Stimulated activated effector memory CD8-positive, alpha-beta T cell treated with anti-CD3 and anti-CD28 coated beads, Interleukin-12 subunit alpha, Interleukin-12 subunit beta, amount 100 ng/mL, for 72 hours (primary cell): Measurements from ENCODE around the gene SSBP4.

Source experiments
- ATAC-seq: fragments of 150-1000 bp; cut with Tn5 transposase; 2 replicates; pipeline ENCODE4 v1.10.0; 2021
- DNase-seq, 2 donors: peaks; one replicate each; pipeline ENCODE4 v3.0.0; 2021 to 2022; ENCODE audit warnings: low spot score in 2 of 2
- H3K27ac Mint-ChIP-seq: one replicate; pipeline ENCODE4 v1.8.0; 2022; ENCODE audit warnings: mild to moderate bottlenecking, mixed read lengths
- H3K36me3 Mint-ChIP-seq: one replicate; pipeline ENCODE4 v1.8.0; 2022; ENCODE audit warnings: mild to moderate bottlenecking, mixed read lengths
- H3K4me1 Mint-ChIP-seq: one replicate; pipeline ENCODE4 v1.8.0; 2022; ENCODE audit warnings: mixed read lengths
- H3K4me3 Mint-ChIP-seq: one replicate; pipeline ENCODE4 v1.8.0; 2022; ENCODE audit warnings: mild to moderate bottlenecking, mixed read lengths
- H3K9me3 Mint-ChIP-seq: one replicate; pipeline ENCODE4 v1.8.0; 2022; ENCODE audit warnings: mixed read lengths

Gene SSBP4

DNA sequence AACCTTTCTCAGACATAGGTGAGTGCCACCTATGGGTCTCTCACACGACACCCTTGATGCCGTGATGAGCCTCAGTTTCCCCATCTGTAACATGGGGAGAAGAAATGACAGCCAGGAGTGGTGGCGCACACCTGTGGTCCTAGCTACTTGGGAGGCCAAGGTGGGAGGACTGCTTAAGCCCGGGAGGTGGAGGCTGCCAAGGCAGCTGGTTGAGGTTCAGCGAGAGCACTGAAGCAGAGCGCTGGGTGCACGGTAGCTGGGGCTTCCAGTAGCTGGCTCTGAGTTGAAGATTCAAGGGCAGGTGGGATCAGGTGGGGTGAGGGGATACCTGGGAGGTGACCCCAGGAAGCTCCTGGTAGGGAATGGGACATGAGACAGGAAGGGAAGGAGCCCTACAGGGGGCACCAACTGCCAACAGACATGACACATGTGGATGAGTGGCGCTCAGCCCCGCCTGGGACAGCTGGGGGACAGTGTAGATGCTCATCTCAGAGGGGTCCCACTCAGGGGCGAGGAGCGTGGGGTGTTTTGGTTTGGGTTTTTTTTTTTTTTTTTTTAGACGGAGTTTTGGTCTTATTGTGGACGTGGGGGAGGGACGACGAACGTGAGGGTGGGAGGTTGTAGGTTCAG is 6.5 kb upstream of the SSBP4 start:
- H3K4me1 Mint-ChIP-seq: peaks cover 38% of the 10 kb centered on the region
- no peaks in the 10 kb centered on the region for H3K9me3 Mint-ChIP-seq
- no peak overlapping the region for H3K4me3 Mint-ChIP-seq
- no peak overlapping the region for H3K27ac Mint-ChIP-seq
- DNase-seq: no peak
- H3K36me3 Mint-ChIP-seq: no peaks in the 10 kb centered on the region
- no peak for ATAC-seq

DNA sequence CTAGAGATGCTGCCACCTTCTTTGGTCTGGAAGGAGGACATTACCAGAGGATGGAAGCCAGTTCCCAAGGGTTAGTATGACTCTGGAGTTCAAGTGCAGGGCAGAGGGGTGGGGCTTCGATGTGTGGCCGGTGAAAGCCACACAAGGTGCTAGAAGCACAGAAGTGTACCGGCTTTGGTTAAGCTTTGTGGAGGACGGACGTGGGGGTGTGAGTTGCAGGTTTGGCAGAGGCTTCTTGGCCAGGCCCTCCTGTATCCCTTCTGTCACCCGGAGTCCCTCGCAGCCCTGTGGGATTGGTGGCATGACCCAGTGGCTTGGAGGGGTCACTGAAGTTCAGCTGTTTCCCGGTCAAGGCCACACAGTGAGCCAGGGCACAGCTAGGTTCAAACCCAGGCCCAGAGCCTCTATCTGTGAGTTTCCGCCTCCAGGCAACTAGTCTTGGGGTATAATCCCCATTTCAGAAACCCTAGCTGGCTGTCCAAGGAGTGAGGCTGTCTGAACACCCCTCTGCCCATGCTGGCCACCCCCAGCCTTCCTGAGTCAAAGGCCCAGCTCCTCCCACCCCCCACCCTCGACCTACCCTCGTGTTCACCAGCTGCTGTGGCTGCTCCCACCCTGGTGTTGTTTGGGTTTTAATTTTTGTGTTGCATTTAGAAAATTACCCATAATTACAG is 4.6 kb upstream of the SSBP4 start:
- H3K4me1 Mint-ChIP-seq: peaks cover 52% of the 10 kb centered on the region
- no peaks in the 10 kb centered on the region for H3K9me3 Mint-ChIP-seq
- H3K27ac Mint-ChIP-seq: no peak overlapping the region
- H3K4me3 Mint-ChIP-seq: peak overlapping the region; percentile 46
- H3K36me3 Mint-ChIP-seq: peaks cover 11% of the 10 kb centered on the region
- DNase-seq (peak in 1 of 2 donors; percentile 59), ATAC-seq (no peak)

DNA sequence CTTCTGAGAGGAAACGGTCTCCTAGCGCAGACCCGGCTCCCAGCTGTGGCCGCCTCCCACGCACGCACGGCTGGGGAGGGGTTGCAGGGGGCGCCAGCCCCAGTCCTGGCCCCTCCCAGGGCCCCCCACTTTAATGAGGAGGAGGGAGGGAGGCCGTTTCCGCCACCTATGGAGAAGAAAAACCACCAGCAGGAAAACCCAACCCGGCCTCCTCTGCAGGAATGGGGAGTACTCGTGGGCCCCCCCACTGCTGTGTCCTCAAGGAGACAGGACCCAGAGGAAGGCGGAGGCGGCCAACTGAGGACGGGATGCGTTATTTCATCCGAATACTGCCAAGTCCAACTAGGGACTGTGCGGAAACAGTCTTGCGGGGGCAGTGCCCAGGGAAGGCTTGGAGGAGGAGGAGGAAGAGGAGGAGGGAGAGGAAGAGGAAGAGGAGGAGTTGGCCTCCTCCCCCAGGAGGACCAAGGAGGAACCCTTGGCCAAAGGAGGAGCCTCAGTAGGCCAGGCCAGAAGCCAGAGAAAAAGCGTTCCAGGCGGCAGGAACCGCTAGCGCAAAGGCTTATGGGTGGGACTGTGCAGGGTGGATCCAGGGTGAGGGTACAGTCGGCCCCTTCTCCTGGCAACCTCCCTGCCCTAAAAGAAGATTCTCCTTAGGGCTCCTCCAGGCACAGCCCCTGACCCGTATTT is 3.9 kb upstream of the SSBP4 start:
- DNase-seq: no peak
- Mint-ChIP-seq H3K4me3 (peak overlapping the region; percentile 46), H3K9me3 (no peaks in the 10 kb centered on the region), H3K36me3 (peaks cover 15% of the 10 kb centered on the region), H3K4me1 (peaks cover 55% of the 10 kb centered on the region), H3K27ac (no peak overlapping the region)
- no peak for ATAC-seq

DNA sequence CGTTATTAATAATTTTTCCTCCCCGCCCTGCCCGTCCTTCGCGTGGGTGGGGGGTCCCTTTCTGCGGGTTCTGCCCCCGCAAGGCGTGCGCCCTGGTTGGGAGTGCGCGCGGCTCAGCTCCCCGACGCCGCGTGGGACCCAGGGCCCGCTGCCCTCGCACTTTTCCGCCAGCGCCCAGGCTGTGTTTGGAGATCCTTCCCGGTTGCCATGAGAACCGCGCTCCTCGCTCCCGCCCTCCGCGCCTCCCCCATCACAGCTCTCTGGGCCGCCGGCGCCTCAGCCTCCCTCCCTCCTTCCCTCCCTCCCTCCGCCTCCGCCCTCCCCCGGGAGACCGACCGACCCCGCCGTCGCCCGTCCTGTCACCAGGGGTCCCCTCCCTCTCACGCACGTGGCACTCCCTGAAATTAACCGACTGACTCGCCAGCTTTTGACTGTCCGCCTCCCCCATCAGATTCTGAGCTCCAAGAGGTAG is 2.4 kb upstream of the SSBP4 start:
- H3K36me3 Mint-ChIP-seq: peaks cover 28% of the 10 kb centered on the region
- no peaks in the 10 kb centered on the region for H3K9me3 Mint-ChIP-seq
- peaks cover 65% of the 10 kb centered on the region for H3K4me1 Mint-ChIP-seq
- peak overlapping the region; percentile 88 for H3K27ac Mint-ChIP-seq
- ATAC-seq (peak; percentile 11), DNase-seq (peak in 1 of 2 donors; percentile 81)
- peak overlapping the region; percentile 95 for H3K4me3 Mint-ChIP-seq

DNA sequence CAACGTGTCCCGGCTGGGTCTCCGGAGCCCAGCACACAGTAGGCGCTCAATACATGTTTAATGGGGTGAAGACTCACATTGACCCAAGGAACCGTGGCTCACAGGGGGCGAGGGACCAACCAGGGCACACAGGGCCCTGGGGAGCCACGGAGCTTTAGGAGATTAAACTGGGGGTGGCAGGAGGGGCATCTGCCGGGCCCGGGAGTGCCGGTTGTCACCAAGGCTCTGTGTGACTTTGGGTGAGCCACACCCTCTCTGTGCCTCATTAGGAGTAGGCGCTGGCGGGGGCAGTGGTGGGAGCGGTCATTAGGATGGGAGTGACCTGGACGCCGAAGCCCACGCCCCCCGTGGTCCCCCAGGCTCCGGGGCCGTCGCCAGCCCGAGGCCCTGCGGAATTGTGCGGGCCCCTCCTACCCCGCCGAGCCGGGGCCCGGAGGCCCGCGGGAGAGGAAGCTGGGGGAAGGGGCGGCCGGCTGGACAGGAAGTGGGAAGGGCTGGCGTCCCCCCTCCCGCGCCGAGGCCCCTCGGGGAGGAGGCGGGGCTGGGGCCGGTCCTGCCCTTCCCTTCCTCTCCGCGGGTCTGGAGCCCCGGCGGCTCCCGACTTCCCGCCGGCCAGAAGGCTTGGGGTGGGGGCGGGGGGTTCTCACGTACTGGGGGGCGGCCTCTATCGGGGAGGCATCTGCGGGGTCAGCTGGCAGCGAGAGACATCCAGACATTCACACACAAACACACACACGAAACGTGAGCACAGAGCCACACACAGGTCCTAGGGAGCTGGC is 1.8 kb upstream of the SSBP4 start:
- H3K4me1 Mint-ChIP-seq: peaks cover 71% of the 10 kb centered on the region

DNA sequence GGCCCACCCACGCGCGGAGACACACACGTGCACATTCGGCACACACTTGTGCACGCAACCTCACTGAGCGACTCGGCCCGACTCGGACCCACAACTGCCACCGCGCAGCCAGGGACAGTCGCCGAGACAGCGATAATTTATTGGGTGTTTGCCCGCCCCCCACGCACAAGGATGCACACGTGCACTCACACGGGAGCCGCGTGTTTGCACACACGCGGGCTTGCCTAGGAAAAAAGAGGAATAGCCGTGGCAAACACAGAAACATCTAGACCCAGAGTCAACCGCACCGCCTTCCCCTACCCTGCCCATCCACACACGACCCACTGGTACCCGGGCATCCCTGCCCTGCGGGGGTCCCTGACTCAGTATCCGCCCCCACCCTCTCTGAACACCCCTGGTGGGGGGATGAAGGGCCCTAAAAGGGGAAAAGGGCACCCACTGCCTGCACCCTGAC is 1.1 kb upstream of the SSBP4 start:
- Mint-ChIP-seq H3K4me1 (peaks cover 77% of the 10 kb centered on the region), H3K4me3 (peak overlapping the region; percentile 95), H3K27ac (peak overlapping the region; percentile 91), H3K36me3 (peaks cover 38% of the 10 kb centered on the region), H3K9me3 (no peaks in the 10 kb centered on the region)
- ATAC-seq (no peak), DNase-seq (peak in 1 of 2 donors; percentile 68)

More for the DNA sequence above, 1.8 kb upstream of the SSBP4 start:
- DNase-seq (peak in 1 of 2 donors; percentile 80), ATAC-seq (peak; percentile 1)
- Mint-ChIP-seq H3K27ac (peak overlapping the region; percentile 91), H3K9me3 (no peaks in the 10 kb centered on the region), H3K36me3 (peaks cover 32% of the 10 kb centered on the region), H3K4me3 (peak overlapping the region; percentile 95)

DNA sequence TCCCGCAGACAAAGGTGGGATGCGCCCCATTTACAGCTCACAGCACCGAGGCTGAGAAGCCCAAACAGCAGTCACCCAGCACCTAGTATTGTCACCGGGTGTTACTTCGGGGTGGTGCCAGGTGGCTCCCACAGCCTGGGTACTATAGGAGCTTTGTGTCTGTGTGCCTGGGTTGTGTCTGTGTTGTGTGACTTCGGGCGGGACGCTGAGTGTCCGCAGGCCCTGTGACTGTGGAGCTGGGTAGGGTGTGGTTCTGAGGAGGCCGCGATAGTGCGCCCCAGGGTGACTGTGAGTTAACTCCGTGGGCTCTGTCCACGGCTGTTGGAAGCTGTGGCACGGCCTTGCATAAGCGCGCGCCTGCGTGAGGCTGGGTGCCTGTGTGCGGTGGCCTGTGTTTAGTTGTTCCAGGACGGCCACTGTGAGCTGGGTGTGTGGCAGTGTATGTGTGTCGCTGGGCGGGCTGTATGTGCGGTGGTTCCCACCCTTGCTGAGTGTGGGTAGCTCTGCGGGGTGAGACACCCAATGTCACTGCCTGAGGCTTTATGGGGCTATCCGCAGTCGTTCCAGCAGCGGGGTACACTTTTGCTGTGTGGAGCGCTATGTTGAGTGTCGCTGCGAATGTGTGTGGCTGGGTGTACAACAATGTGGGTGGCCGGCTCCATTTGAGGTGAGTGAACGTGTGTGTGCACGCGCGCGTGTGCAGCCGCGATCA is 559 bp upstream of the SSBP4 start:
- DNase-seq (no peak), ATAC-seq (peak; percentile 39)
- peaks cover 83% of the 10 kb centered on the region for H3K4me1 Mint-ChIP-seq

DNA sequence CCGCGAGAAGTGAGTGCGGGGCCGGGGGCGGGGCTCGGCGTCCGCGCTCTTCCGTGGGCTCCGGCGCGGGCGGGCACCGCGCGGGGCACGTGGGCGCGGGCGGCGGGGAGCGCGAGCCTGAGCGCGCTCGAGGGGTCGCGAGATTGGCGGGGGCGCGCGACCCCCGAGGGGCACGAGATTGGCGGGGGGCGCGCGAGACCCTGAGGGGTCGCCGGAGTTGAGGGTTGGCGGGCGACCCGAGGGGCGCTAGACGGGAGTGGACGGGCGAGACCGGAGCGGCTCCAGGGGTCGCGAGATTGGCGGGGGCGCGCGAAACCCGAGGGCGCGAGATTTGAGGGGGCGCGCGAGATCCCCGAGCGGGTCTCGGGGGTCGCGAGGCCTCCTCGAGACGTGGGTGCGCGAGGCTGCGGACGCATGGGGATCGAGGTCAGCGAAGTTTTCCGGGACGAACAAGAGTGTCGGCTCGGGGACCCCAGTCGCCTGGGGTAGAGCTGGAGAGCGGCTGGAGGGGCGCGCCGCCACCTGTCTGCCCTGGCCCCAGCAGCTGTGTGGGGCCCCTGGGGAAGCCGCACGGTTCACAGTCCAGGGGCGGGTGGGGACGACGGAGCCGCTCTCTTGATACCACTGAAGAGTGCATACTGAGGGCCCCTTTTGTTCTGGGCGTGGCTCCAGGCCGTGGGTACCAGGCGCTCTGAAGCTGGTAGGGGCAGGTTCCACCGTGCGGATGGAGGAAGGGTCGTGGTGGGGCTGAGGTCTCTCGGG is 682 bp downstream of the SSBP4 start:
- DNase-seq (peak in 1 of 2 donors; percentile 81), ATAC-seq (peak; percentile 62)
- peak overlapping the region; percentile 93 for H3K27ac Mint-ChIP-seq
- H3K4me1 Mint-ChIP-seq: peaks cover 85% of the 10 kb centered on the region
- no peaks in the 10 kb centered on the region for H3K9me3 Mint-ChIP-seq
- H3K4me3 Mint-ChIP-seq: peak overlapping the region; percentile 95
- peaks cover 46% of the 10 kb centered on the region for H3K36me3 Mint-ChIP-seq

More for the DNA sequence above, 559 bp upstream of the SSBP4 start:
- peak overlapping the region; percentile 91 for H3K27ac Mint-ChIP-seq
- H3K36me3 Mint-ChIP-seq: peaks cover 44% of the 10 kb centered on the region
- H3K4me3 Mint-ChIP-seq: peak overlapping the region; percentile 95
- no peaks in the 10 kb centered on the region for H3K9me3 Mint-ChIP-seq

DNA sequence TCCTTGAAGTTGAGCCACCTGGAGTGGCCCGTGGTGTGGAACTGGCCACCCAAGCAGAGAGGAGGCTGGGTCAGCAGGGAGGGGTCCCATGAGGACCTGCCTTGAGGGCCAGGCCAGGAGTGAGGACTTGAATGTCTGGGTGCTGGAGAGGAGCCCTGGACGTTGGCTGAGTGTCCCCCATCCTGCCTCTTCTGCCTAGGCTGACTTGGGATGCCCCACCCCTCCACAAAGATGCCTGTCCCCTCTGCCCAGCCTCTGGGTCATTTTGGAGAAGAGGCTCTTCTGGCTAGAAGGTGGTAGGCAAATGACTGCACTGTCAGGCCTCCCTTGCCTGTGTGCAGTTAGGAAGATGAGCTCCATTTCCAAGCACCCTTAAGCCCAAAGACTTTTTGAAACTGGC is 1.7 kb downstream of the SSBP4 start:
- H3K4me1 Mint-ChIP-seq: peaks cover 88% of the 10 kb centered on the region
- H3K36me3 Mint-ChIP-seq: peaks cover 46% of the 10 kb centered on the region

DNA sequence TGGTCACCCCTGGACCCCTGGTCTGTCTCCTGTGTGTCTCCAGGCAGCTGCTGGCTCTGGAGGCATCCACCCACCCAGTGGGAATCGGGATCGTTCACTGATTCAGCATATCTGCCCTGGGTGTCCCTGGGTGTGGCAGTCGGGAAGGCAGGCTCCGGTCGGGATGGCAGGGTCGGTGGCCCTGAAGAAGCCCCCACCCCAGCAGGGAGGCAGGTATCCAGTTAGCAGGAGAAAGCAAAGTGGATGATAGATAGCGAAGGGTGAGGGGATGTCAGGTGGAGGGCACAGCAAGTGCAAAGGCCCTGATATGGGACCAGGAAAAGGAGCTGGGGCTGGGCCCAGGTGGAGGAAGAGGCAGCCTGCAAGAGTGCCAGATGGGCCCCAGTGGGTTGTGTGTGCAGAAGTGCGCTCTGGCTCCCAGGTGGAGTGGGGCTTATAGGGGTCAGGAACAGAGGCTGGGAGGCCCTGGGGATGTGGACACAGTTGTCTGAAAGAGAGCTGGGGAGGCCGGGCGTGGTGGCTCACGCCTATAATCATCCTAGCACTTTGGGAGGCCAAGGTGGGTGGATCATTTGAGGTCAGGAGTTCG is 2.3 kb downstream of the SSBP4 start:
- H3K27ac Mint-ChIP-seq: peak overlapping the region; percentile 93
- no peaks in the 10 kb centered on the region for H3K9me3 Mint-ChIP-seq
- H3K4me3 Mint-ChIP-seq: peak overlapping the region; percentile 95
- DNase-seq (no peak), ATAC-seq (no peak)
- H3K36me3 Mint-ChIP-seq: peaks cover 46% of the 10 kb centered on the region
- H3K4me1 Mint-ChIP-seq: peaks cover 89% of the 10 kb centered on the region

More for the DNA sequence above, 1.7 kb downstream of the SSBP4 start:
- DNase-seq: no peak
- H3K27ac Mint-ChIP-seq: peak overlapping the region; percentile 93
- ATAC-seq: no peak
- no peaks in the 10 kb centered on the region for H3K9me3 Mint-ChIP-seq
- H3K4me3 Mint-ChIP-seq: peak overlapping the region; percentile 95

DNA sequence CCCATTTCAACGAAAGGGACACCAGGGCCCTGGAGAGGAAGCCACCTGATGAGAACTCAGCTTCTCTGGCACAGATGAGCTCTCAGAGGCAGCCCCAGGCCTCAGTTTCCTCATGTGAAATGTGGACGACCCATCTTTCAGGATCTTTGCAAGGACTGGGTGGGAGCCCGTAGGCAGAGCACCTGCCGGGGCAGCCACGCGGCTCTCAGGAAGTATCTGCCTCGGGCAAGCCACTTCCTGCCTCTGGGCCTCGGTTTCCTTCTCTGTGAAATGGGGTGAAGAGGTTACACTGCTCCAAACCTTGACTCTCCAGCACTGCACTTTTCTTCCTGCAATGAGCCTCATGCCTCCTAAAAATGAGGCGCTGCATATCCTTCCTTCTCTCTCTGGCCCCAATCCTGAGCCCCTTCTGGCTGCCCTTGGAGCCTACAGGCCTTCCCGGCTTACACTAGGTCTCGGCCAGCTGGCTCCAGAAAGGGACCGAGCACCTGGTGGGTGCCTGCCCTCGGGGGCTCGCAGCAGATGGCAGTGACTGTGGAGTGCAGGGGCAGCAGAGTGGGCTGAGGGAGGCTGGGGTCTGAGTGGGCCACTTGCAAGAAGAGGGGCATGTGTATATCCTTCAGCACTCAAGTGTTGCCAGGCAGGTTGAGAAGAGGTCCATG is 3.5 kb downstream of the SSBP4 start:
- no peak for ATAC-seq
- Mint-ChIP-seq H3K4me1 (peaks cover 84% of the 10 kb centered on the region), H3K27ac (peak overlapping the region; percentile 93), H3K36me3 (peaks cover 46% of the 10 kb centered on the region), H3K4me3 (peak overlapping the region; percentile 95), H3K9me3 (no peaks in the 10 kb centered on the region)
- peak in 1 of 2 donors; percentile 71 for DNase-seq

DNA sequence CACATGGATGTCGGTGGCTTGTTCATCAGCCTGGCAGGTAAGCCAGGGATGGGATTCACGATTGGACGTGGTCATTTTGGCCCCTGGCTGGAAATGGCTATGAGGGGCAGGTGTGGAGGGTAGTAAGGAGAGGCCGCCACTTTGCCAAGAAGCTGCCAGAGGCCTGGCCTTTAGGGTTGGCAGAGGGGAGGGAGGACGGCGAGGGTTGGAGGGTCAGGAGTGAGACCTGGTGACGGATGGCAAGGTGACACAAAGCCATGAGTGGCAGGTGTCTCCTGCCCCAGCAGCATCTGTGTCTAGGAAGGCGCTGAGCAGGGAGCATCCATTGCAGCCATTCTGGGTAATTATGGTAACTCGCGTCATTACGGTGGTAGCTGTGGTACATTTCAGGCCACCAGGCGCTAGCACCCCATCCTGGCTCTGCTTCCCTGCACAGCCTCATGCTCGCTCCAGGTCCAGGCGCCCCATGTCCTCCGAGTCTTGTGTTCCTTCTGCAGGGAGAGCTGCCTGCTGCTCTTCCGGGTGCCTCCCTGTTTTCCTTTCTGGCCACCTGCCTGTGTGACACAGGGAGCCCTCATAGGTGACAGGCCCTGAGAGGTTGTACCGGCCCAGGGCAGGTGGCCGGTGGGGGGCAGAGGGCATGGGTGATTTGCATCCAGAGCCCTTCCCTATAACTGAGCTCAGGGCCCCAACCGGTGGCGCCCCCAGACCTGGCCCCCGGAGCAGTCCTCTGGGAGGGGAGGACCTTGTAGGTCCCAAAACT is 4.2 kb downstream of the SSBP4 start:
- Mint-ChIP-seq H3K36me3 (peaks cover 41% of the 10 kb centered on the region), H3K4me3 (peak overlapping the region; percentile 95), H3K4me1 (peaks cover 77% of the 10 kb centered on the region), H3K9me3 (no peaks in the 10 kb centered on the region), H3K27ac (peak overlapping the region; percentile 93)
- no peak for ATAC-seq
- no peak for DNase-seq
